Measurements from ENCODE around the gene CTU1.
A peak's percentile ranks its signal among the peaks of the same experiment; 100 is the strongest.

Gene CTU1

DNA sequence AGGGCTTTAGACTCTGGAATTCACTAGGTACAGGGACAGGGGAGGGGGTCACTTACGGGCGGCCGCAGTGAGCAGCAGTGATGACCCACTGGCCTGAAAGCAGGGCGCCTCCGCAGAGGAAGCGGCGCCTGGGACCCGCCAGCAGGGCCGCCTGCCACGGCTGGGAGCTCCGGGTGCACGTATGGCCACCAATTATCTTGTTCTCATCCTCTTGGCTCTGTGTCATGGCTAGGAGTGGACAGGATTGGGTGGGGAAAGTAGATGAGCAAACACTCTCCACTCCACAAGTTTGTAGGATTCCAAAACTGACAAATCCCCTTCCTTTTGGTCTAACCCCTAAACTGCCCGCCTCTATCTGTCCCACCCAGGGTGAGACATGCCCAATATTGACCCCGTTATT, 26.7 kb downstream of the CTU1 start:
- DNase-seq, result peak; percentile 25

DNA sequence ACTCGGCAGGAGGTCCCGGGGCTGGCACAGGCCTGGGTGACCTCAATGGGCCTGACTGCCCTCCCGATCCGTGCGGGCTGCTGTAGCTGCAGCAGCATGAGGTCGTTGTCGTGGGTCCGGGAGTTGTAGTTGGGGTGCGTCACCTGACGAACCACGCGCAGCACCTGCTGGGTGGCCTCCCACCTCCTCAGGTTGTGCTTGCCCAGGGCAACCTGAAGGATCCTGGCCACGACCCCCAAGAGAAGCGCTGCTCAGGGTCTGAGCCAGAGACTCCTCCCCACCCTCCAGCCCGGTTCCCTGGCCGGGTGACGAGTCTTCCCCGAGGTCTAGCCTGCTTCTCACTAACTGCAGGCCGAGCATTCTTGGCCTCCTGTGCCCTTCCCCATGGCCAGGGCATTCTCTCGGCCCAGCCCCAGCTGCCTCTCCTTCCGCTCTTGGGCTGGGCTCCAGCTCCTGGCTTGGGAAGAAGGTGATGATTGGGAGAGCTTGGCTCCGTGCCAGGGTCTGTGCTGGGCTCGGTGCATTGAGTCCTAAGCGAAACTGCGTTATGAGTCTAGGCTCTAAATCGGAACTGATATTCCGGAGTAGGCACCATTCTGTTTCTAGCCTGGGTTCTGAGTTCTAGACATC, 28.6 kb downstream of the CTU1 start:
- DNase-seq, result peak; percentile 25

DNA sequence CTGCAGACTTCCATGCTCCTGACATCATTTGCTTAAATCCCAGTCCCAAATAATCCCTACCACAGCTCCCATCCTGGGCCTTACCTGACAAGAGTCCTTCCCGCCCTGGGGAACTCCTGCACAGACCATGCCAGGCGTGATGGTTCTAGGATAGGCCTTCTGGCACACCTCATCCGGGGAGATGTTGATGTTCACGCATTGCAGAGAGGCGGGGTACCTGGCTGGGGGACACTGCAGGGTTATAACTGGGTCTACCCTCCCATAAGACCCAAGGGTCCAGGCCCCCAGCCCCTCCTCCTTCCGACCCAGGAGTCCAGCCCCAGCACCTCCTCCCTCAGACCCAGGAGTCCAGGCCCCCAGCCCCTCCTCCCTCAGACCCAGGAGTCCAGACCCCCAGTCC, 29.5 kb downstream of the CTU1 start:
- no peak for DNase-seq

DNA sequence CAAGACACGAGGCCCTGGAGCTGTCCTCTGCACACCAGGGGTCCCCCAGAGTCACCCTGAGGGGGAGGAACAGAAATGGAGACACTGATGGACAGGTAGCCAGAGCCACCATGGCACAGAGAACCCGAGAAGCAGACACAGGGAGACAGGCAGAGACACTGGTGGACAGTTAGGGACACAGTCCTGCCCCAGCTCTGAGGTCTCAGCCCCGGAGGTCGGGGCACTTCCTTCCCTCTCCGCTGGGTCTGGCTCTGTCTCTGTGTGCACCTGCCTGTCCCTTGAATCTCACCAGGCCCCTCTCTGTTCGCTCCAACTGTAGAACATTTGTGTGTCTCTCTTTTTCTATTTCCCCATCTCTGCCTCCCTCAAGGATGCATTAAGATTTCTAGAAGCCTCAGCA, 30.1 kb downstream of the CTU1 start:
- no peak for DNase-seq

DNA sequence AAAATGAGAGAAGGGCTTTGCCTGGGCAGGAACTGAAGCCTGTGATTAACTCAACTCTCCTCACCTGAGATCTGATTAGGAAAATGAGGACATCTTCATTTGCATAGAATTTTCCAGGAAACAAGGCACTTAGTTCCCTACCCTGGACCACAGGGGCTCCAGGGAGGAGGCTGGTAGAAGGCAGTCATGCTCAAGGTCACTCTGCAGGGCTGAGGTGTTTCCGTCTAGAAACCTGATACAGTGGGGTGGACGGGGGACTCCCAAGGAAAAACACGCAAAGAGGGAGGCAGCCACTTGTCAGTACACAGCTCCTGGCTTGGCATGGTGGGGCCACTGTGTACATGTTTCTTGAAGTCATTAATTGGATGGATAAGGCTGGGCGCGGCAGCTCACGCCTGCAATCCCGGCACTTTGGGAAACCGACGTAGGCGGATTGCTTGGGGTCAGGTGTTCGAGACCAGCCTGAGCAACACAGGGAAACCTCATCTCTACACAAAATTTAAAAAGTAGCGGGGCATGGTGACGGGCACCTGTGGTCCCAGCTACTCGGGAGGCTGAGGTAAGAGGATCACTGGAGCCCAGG, 31.5 kb downstream of the CTU1 start:
- peak; percentile 53 for DNase-seq

DNA sequence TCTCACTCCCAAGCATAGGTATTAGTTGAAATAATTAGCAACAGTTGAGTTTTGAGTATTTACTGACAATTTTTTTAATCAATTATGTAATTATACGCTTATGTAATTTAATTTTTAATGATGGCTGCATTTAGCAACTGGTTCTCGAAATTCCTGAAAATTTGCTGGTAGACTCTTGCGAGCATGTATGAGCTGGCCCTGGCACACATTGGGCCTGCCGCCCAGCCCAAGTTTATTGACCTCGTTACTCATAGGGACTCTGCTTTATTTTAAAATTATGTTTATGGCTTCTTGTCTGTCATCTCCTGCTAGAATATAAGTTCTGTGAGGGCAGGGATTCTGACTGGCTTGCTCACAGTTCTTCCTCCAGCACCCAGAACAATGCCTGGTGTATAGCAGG, 32.2 kb downstream of the CTU1 start:
- peak; percentile 8 for DNase-seq

DNA sequence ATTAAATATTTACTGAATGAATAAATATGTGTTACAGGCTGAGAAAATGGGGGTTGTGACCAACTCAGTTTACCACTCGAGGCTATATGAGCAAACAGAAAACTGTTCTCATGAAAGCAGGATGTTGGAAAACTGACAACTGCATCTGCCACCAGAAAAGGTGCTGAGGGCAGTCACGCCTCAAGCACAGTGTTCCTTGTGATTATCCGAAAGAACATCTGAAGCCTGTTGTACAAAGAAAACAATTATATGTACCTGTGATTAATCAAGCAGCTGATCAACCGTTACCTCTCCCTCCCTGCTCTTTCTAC, 37.2 kb downstream of the CTU1 start:
- no peak for DNase-seq

DNA sequence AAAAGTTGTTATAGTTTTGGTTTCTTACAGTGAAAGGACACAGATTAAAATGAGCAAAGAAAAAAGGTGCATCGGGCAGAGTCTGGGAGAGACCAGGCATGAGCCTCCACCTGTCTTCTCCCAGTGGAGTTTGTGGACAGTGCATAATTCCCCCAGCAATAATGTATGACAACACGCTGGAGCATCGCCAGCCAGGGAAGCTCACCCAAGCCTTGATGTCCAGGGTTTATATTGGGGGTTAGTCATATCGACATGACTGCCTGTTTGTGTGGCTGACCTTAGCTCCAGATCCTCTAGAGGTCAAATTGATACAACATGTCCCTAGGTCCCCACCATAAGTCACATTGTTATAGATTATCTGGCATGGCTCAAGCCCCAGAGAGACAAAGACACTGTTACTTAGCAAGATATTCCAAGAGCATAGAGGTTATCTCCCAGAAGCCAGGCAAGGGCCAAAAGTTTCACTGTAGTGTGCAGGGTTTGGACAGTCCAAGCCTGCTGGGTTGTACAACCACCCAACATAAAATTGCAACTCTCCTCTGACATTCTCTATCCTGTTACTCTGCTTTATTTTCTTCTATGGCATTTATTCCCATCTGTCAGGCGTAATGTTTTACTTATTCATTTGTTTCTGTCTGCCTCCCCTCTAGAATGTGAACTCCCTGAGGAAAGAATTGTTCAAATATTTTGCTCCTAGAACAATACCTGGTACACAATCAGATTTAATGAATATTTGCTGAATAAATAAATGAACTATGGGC, 37.7 kb downstream of the CTU1 start:
- no peak for DNase-seq

DNA sequence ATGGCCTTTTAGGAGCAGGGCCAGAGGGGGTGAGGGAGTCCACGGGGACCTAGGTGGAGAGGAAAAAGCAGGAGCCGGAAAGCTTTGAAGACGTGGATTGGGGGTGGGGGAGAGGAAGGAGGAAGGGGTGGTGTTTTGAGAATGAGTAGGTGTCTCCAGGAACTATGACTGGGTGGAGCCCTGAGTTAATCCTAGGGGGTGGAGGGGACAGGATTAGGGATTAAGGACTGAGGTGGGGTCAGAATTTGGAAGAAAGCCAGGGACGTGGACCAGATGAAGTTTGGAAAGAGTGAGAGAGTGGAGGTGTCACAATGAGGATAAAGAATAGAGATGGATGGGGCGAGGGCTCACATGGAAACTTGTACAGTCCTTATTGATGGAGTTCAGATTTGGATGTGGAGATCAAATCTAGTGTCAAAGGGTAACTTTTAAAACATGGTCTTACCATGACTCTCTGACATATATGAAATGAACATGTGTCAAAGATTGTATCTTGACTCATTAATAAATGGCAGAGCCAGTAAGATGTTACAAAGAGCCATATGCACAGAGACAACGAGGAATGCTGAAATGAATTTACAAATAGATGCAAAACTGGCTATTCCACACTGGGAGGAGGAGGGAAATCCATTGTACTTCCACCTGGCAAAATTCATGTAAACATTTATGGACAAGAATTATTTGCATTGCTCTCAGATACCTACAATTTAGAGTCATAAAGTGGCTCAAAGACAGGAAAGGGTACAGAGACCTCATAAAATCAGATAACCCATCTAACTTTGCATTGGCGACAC, 41.6 kb downstream of the CTU1 start:
- DNase-seq, result no peak

DNA sequence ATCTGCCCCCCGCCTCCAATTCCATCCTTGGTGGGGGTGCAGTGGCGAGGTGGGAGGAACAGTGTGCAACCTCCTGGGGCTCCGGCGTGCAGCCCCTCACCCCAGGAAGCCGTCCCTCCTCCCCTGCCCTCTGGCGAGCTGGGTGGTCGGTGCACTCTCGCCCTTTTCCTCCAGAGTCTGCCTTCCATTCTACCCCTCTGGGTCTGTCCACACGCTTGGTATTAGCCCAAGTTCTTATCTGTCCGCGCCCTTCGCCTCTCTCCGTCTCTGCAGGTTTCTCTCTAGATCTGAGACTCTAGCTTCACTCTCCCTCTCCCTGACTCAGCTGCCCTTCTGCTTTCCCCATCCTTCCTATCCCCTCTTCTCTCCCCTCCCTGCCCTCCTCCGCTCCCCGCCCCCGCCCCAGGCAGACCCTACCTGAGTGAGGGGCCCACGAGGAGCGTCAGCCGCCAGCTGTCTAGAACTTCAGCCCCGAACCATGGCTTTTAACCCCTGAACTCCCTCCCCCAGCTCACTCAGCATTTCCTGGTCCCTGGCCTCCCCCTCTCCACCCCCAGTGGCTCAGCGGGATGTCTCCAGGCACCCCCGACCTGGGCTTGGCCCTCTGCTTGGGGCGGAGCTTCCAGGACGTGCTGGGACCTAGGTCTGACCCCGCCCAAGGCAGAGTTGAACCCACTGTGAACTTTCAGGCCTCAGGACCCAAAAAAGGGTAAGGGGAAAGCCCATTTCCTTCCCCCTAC, 42.8 kb downstream of the CTU1 start:
- no peak for DNase-seq

DNA sequence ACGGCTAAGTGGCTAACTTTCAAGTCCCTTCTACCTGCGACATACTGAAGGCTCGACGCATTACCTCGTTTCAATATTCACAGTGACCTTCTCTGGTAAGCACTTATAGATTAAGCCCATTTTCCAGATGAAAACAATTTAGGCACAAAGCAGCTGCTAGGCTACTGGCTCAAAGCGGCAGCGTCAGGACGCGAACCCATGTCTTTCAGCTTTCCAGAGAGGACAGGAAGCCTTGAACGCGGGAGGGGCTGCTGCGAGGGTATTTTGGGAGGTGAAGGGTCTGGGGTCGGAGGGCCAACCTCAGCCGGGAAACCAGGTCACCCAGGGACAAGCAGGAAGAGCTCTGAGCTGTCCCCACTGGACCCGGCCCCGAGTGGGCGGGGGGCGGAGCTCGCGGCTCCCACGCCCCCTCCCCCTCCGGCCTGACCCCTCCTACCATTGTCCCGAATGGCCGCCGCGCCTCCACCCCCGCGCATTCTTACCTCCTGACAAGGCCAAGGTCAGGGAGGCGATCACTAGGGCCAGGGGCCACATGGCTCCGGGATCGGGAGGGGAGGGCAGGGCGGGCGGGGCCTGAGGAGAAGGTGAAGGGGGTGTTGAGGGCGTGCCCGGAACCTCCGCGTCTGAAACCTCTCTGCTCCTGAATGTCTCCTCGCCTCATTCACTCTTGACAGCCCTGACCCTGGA, 43.5 kb downstream of the CTU1 start, which contains the start of gene KLK13:
TSS of gene KLK13 (minus strand) at position 559 of the 687 bp plus-strand sequence. CDS start at position 534, 25 bp downstream.
- no peak for DNase-seq

DNA sequence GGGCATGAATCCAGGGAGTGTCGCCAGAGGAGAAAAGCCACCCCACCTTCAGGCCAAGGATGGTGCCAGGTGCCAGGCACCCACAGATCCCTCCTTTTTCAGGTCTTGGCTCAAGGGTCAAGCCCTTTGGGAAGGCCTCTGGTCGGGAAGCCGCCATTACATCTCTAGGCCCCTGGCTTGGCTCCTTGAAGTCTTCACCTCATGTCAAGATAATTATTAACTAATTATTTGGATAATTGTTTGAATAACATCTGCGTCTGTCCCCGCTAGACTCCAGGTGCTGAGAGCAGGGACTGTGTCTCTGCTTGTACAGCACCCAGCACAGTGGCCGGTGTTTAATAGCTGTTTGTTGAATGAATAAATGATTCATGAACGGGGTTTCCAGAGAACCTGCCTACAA, 44.5 kb downstream of the CTU1 start:
- no peak for DNase-seq

DNA sequence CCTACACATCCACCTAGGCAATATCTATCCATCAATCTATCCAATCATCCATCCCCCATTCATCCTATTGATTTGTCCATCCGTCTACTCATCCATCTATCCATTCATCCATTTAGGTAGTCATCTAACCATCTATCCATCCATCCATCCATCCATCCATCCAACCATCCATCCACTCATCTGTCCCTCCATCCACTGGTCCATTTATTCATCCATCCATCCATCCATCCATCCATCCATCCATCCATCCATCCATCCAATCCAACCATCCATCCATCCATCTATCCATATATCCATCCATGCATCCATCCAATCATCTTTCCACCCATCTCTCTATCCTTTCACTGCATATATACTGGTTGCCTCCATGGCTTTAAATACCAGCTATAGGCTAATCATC, 47.2 kb downstream of the CTU1 start:
- no peak for DNase-seq

DNA sequence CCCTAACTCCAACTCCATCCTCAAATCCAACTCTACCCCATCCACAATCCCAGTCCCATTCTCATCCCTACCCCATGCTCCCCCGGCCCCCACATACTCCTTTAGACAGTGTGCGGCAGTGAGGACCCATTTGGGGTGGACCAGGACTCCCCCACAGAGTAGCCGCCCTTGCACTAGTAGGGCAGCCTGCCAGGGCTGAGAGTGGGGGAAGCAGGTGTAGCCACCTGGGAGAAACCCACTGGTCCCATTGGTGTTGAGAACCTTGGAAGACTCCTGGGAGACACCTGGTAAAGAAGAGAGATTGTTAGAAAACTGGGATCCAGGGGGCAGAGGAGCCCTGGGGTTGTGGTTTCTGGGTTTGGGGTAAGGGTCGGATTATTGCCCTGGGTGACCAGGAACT, 47.9 kb downstream of the CTU1 start:
- DNase-seq, result no peak

DNA sequence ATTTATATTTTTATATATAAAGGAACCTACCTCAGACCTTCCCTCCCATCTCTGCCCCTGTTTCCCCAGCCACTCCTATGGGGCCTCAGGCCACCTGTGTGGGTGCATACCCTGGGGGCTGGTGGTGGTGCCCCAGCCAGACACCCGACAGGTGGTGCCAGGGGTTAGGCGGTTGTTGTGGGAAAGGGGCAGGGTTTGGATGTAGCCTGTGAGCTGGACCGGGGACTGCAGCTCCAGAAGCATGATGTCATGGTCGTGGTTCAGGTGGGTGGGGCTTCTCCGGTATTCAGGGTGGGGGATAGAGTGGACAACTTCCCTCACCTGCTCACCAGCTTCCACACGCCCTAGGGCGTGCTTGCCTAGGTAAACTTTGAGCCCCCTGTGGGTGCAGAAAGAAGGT, 48.5 kb downstream of the CTU1 start:
- no peak for DNase-seq

DNA sequence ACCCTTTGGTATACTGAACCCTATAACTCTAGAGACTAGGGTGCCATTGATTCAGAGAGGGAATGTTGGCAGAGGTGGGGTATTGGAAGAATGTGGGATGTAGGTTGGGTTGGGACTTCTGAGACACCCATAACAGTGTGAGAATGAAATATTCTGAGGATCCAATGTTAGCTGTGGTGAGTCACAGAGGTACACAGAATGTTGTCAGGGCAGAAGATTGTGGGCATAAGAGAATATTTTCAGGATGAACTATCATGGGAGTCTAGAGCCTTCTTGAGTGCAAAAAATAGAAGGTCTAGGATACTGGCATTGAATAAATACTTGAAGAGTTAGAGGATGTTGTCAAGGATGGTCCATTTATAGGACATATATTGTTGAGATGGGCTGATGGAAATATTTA, 52.3 kb downstream of the CTU1 start:
- no peak for DNase-seq
